Sigmoid colon (tissue), 4 donors: ENCODE data around the gene PPP1R12B.

Experiments used
- EP300 ChIP-seq, 4 donors: sonication (generic); formaldehyde crosslinking; IDR thresholded peaks; one replicate each; pipeline ENCODE4 v1.6.1; 2017; ENCODE audit warnings: antibody characterized with exemption in 4 of 4
- POLR2A ChIP-seq, 2 donors: fragments of 450-650 bp; IDR thresholded peaks; one replicate each; pipeline ENCODE4 v1.6.1; 2016; ENCODE audit warnings: antibody characterized with exemption in 2 of 2, mild to moderate bottlenecking in 2 of 2, moderate library complexity in 2 of 2
- TF ChIP-seq, protein P1 (sequence below), 4 experiments: fragments of 450-650 bp in 3 of 4; fragments of 200-600 bp in 1 of 4; IDR thresholded peaks; one replicate each; pipeline ENCODE4 v1.5.1; 2016 to 2019; ENCODE audit warnings: antibody characterized with exemption in 4 of 4, mild to moderate bottlenecking in 3 of 4, moderate library complexity in 2 of 4

GRCh38 chr1:202639500-202639899 lies 291.0 kb downstream of the PPP1R12B start:
- TF ChIP-seq, protein P1, sequence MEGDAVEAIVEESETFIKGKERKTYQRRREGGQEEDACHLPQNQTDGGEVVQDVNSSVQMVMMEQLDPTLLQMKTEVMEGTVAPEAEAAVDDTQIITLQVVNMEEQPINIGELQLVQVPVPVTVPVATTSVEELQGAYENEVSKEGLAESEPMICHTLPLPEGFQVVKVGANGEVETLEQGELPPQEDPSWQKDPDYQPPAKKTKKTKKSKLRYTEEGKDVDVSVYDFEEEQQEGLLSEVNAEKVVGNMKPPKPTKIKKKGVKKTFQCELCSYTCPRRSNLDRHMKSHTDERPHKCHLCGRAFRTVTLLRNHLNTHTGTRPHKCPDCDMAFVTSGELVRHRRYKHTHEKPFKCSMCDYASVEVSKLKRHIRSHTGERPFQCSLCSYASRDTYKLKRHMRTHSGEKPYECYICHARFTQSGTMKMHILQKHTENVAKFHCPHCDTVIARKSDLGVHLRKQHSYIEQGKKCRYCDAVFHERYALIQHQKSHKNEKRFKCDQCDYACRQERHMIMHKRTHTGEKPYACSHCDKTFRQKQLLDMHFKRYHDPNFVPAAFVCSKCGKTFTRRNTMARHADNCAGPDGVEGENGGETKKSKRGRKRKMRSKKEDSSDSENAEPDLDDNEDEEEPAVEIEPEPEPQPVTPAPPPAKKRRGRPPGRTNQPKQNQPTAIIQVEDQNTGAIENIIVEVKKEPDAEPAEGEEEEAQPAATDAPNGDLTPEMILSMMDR (IDR thresholded peaks at IDR 0.05): no peak
- TF ChIP-seq EP300 (IDR thresholded peaks at IDR 0.05): no peak
- TF ChIP-seq POLR2A (IDR thresholded peaks at IDR 0.05): no peak
